ENCODE data around the gene XAB2.

The XAB2 gene

DNA sequence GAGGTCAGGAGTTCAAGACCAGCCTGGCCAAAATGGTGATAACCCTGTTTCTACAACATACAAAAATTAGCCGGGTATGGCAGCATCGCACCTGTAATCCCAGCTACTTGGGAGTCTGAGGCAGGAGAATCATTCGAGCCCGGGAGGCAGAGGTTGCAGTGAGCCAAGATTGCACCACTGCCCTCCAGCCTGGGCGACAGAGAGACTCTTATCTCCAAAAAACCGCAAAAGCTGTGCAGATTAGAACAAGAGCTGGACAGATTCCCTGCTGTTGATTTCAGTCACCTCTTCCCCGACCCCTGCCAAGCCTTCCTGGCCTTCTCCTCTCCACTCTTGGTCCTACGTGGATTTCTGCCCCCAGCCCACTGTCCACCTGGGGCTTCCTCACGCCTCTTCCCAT lies 25.4 kb downstream of the XAB2 start:
- Histone ChIP-seq H3K9me3 (ENCODE audit: control extremely low read depth in 1 of 5, control insufficient read depth in 4 of 5, insufficient read depth in 2 of 5, low read depth in 1 of 5, low read length in 4 of 5) (no peaks in the 10 kb centered on the region), H3K27ac (ENCODE audit: insufficient read depth in 1 of 2, low read depth in 1 of 2, low read length in 2 of 2, poor library complexity in 1 of 2, severe bottlenecking in 2 of 2) (no peak overlapping the region), H3K4me3 (ENCODE audit: control insufficient read depth in 1 of 7, extremely low read depth in 1 of 7, insufficient read depth in 4 of 7, low read depth in 2 of 7, low read length in 6 of 7) (no peak overlapping the region), H3K4me1 (ENCODE audit: control extremely low read depth in 1 of 4, control insufficient read depth in 4 of 4, insufficient read depth in 4 of 4, low read length in 3 of 4) (no peaks in the 10 kb centered on the region), H3K36me3 (ENCODE audit: control insufficient read depth in 4 of 4, insufficient read depth in 4 of 4, low read length in 3 of 4) (no peaks in the 10 kb centered on the region), H3K27me3 (replicated peaks in 2 of 5; ENCODE audit: control insufficient read depth in 4 of 5, insufficient read depth in 5 of 5, low read length in 4 of 5) (peaks cover 0 to 3% (median 0%) of the 10 kb centered on the region in 5 experiments)
- ChIA-PET CTCF (no interaction called here), POLR2A (no interaction called here)
- 91% methylated on average over 8 of the region's 9 CpGs for WGBS (ENCODE audit: insufficient coverage)
- no peak for DNase-seq

DNA sequence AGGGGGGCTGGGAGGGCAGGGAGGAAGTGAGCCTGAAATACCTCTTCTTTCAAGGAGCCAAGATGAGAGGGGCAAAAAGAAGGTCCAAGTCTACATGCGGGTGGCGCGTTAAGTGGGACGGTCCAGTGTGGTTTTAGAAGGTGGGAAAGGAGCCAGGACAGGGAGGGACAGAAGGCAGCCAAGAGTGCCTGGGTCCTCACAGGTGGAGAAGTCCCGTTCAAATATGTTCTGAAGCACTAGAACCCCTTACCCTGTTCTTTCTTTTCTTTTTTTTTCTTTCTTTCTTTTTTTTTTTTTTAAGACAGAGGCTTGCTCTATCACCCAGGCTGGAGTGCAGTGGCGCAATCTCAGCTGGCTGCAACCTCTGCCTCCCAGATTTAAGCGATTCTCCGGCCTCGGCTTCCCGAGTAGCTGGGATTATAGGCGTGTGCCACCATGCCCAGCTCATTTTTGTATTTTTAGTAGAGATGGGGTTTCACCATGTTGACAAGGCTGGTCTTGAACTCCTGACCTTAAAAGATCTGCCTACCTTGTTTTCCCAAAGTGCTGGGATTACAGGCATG lies 26.3 kb downstream of the XAB2 start:
- Histone ChIP-seq H3K9me3 (ENCODE audit: control extremely low read depth in 1 of 5, control insufficient read depth in 4 of 5, insufficient read depth in 2 of 5, low read depth in 1 of 5, low read length in 4 of 5) (no peaks in the 10 kb centered on the region), H3K4me3 (ENCODE audit: control insufficient read depth in 1 of 7, extremely low read depth in 1 of 7, insufficient read depth in 4 of 7, low read depth in 2 of 7, low read length in 6 of 7) (no peak overlapping the region), H3K36me3 (ENCODE audit: control insufficient read depth in 4 of 4, insufficient read depth in 4 of 4, low read length in 3 of 4) (no peaks in the 10 kb centered on the region), H3K27me3 (replicated peaks in 2 of 5; ENCODE audit: control insufficient read depth in 4 of 5, insufficient read depth in 5 of 5, low read length in 4 of 5) (peaks cover 0 to 9% (median 0%) of the 10 kb centered on the region in 5 experiments), H3K4me1 (ENCODE audit: control extremely low read depth in 1 of 4, control insufficient read depth in 4 of 4, insufficient read depth in 4 of 4, low read length in 3 of 4) (no peaks in the 10 kb centered on the region), H3K27ac (ENCODE audit: insufficient read depth in 1 of 2, low read depth in 1 of 2, low read length in 2 of 2, poor library complexity in 1 of 2, severe bottlenecking in 2 of 2) (no peak overlapping the region)
- ChIA-PET CTCF (no interaction called here), POLR2A (no interaction called here)
- WGBS (ENCODE audit: insufficient coverage), result 82% methylated on average over 10 of the region's 11 CpGs
- no peak for DNase-seq

DNA sequence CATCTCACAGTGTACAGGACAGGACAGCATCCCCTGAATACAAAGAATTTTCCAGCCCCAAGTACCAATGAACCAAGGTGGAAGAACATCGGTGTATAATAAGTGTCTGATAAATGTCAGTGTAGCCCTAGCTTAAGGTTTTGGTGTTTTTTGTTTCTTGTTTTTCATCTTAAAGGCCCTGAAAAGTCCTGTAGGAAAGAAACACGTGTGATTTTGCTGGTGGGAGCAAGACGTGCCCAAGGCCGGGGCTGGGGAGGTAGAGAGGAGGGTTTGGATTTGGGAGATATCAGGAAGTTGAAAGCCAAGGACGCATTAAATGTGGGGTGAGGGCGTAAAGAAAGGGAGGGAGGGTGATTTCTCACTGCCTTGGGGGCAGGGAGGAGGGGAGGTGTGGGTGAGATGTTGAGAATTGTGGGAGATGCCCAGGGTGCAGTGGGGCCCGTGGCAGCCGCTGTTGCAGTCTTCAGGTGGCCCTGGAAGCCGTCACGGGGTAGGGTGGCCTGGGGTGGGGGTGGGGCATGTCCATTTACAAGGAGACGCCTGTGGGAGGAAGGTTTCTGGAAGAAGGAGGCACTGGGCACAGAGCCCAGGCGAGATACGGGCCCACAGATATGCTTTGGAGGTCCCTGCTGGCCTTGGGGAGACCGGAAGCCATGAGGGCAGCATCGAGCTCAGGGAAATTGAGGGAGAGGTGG lies 27.0 kb downstream of the XAB2 start:
- POLR2A ChIA-PET, result no interaction called here
- no peak for DNase-seq
- CTCF ChIA-PET, result no interaction called here
- Histone ChIP-seq H3K4me3 (ENCODE audit: control insufficient read depth in 1 of 7, extremely low read depth in 1 of 7, insufficient read depth in 4 of 7, low read depth in 2 of 7, low read length in 6 of 7) (no peak overlapping the region), H3K27me3 (replicated peaks in 2 of 5; ENCODE audit: control insufficient read depth in 4 of 5, insufficient read depth in 5 of 5, low read length in 4 of 5) (peaks cover 0 to 15% (median 5%) of the 10 kb centered on the region in 5 experiments), H3K27ac (ENCODE audit: insufficient read depth in 1 of 2, low read depth in 1 of 2, low read length in 2 of 2, poor library complexity in 1 of 2, severe bottlenecking in 2 of 2) (no peak overlapping the region), H3K36me3 (ENCODE audit: control insufficient read depth in 4 of 4, insufficient read depth in 4 of 4, low read length in 3 of 4) (no peaks in the 10 kb centered on the region), H3K4me1 (ENCODE audit: control extremely low read depth in 1 of 4, control insufficient read depth in 4 of 4, insufficient read depth in 4 of 4, low read length in 3 of 4) (no peaks in the 10 kb centered on the region), H3K9me3 (ENCODE audit: control extremely low read depth in 1 of 5, control insufficient read depth in 4 of 5, insufficient read depth in 2 of 5, low read depth in 1 of 5, low read length in 4 of 5) (no peaks in the 10 kb centered on the region)
- 64% methylated on average over 13 of the region's 15 CpGs for WGBS (ENCODE audit: insufficient coverage)

DNA sequence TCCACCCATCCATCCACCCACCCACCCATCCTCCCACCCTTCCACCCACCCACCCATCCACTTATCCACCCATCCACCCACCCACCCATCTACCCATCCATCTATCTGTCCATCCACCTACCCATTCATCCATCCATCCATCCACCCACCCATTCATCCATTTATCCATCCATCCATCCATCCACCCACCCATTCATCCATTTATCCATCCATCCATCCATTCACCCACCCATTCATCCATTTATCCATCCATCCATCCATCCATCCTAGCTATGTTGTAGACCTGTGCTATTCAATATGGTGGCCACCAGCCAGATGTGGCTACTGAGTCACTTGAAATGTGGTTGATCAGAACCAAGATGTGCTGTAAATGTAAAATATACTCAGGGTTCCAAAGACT lies 28.6 kb downstream of the XAB2 start:
- Histone ChIP-seq H3K27ac (ENCODE audit: insufficient read depth in 1 of 2, low read depth in 1 of 2, low read length in 2 of 2, poor library complexity in 1 of 2, severe bottlenecking in 2 of 2) (no peak overlapping the region), H3K4me1 (ENCODE audit: control extremely low read depth in 1 of 4, control insufficient read depth in 4 of 4, insufficient read depth in 4 of 4, low read length in 3 of 4) (peaks cover 0 to 8% (median 3%) of the 10 kb centered on the region in 4 experiments), H3K4me3 (ENCODE audit: control insufficient read depth in 1 of 7, extremely low read depth in 1 of 7, insufficient read depth in 4 of 7, low read depth in 2 of 7, low read length in 6 of 7) (no peak overlapping the region), H3K9me3 (ENCODE audit: control extremely low read depth in 1 of 5, control insufficient read depth in 4 of 5, insufficient read depth in 2 of 5, low read depth in 1 of 5, low read length in 4 of 5) (no peaks in the 10 kb centered on the region), H3K27me3 (replicated peaks in 2 of 5; ENCODE audit: control insufficient read depth in 4 of 5, insufficient read depth in 5 of 5, low read length in 4 of 5) (peaks cover 0 to 27% (median 14%) of the 10 kb centered on the region in 5 experiments), H3K36me3 (ENCODE audit: control insufficient read depth in 4 of 4, insufficient read depth in 4 of 4, low read length in 3 of 4) (no peaks in the 10 kb centered on the region)
- DNase-seq, result no peak
- ChIA-PET POLR2A (no interaction called here), CTCF (no interaction called here)

DNA sequence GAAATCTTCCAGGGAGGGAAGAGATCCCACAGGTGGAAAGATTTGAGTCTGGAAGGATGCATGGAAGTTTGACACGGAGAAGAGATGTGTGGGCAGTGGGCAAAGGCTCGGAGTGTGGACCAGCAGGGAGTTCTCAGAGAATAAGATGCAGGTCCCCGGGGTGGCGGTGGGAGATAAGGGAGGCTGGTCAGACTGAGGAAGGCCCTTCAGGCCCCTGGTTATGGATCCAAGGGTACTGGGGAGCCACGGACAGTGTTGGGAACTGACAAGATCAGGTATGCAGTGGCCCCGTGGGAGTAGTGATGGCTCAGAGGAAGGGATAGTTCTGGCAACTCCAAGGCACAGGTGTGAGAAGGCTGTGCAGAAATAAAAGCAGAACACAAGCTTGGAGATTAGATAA lies 31.2 kb downstream of the XAB2 start:
- ChIA-PET POLR2A (no interaction called here), CTCF (no interaction called here)
- 93% methylated on average over 6 of the region's 6 CpGs for WGBS (ENCODE audit: insufficient coverage)
- H3K4me1 ChIP-seq (ENCODE audit: control extremely low read depth in 1 of 4, control insufficient read depth in 4 of 4, insufficient read depth in 4 of 4, low read length in 3 of 4), result peaks cover 0 to 13% (median 8%) of the 10 kb centered on the region in 4 experiments
- no peaks in the 10 kb centered on the region for H3K9me3 ChIP-seq (ENCODE audit: control extremely low read depth in 1 of 5, control insufficient read depth in 4 of 5, insufficient read depth in 2 of 5, low read depth in 1 of 5, low read length in 4 of 5)
- no peak for DNase-seq
- no peaks in the 10 kb centered on the region for H3K36me3 ChIP-seq (ENCODE audit: control insufficient read depth in 4 of 4, insufficient read depth in 4 of 4, low read length in 3 of 4)
- no peak overlapping the region for H3K27ac ChIP-seq (ENCODE audit: insufficient read depth in 1 of 2, low read depth in 1 of 2, low read length in 2 of 2, poor library complexity in 1 of 2, severe bottlenecking in 2 of 2)
- peaks cover 0 to 44% (median 21%) of the 10 kb centered on the region in 5 experiments for H3K27me3 ChIP-seq (replicated peaks in 2 of 5; ENCODE audit: control insufficient read depth in 4 of 5, insufficient read depth in 5 of 5, low read length in 4 of 5)
- no peak overlapping the region for H3K4me3 ChIP-seq (ENCODE audit: control insufficient read depth in 1 of 7, extremely low read depth in 1 of 7, insufficient read depth in 4 of 7, low read depth in 2 of 7, low read length in 6 of 7)

DNA sequence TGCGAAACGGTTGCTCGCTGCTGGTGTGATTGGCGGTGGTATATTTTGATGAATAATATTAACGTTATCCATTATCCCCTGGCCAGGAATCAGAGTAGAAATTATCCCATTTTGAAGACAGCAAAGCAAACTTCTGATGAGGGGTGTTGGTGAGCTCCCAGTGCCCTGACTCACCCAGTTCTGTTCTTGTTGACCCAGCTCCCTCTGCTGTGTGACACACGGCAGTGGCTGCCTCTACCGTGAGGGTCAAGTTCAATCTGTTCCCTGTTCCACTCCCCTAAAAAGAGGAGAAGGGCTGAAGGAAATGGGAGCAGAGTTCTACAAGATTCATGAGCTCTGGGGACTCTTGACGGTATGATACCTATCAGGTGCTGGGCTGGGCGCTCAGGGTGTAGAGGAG lies 31.7 kb downstream of the XAB2 start:
- Histone ChIP-seq H3K27me3 (replicated peaks in 2 of 5; ENCODE audit: control insufficient read depth in 4 of 5, insufficient read depth in 5 of 5, low read length in 4 of 5) (peaks cover 0 to 44% (median 21%) of the 10 kb centered on the region in 5 experiments), H3K4me1 (ENCODE audit: control extremely low read depth in 1 of 4, control insufficient read depth in 4 of 4, insufficient read depth in 4 of 4, low read length in 3 of 4) (peaks cover 0 to 13% (median 8%) of the 10 kb centered on the region in 4 experiments), H3K4me3 (ENCODE audit: control insufficient read depth in 1 of 7, extremely low read depth in 1 of 7, insufficient read depth in 4 of 7, low read depth in 2 of 7, low read length in 6 of 7) (no peak overlapping the region), H3K36me3 (ENCODE audit: control insufficient read depth in 4 of 4, insufficient read depth in 4 of 4, low read length in 3 of 4) (no peaks in the 10 kb centered on the region), H3K27ac (ENCODE audit: insufficient read depth in 1 of 2, low read depth in 1 of 2, low read length in 2 of 2, poor library complexity in 1 of 2, severe bottlenecking in 2 of 2) (no peak overlapping the region), H3K9me3 (ENCODE audit: control extremely low read depth in 1 of 5, control insufficient read depth in 4 of 5, insufficient read depth in 2 of 5, low read depth in 1 of 5, low read length in 4 of 5) (no peaks in the 10 kb centered on the region)
- POLR2A ChIA-PET, result no interaction called here
- CTCF ChIA-PET, result interaction anchor here (1.0 kb wide), 1 partner anchor 21 kb away, joined by 3 read pairs; no protein-coding TSS in a partner anchor
- 88% methylated on average over 4 of the region's 9 CpGs for WGBS (ENCODE audit: insufficient coverage)
- DNase-seq, result no peak

DNA sequence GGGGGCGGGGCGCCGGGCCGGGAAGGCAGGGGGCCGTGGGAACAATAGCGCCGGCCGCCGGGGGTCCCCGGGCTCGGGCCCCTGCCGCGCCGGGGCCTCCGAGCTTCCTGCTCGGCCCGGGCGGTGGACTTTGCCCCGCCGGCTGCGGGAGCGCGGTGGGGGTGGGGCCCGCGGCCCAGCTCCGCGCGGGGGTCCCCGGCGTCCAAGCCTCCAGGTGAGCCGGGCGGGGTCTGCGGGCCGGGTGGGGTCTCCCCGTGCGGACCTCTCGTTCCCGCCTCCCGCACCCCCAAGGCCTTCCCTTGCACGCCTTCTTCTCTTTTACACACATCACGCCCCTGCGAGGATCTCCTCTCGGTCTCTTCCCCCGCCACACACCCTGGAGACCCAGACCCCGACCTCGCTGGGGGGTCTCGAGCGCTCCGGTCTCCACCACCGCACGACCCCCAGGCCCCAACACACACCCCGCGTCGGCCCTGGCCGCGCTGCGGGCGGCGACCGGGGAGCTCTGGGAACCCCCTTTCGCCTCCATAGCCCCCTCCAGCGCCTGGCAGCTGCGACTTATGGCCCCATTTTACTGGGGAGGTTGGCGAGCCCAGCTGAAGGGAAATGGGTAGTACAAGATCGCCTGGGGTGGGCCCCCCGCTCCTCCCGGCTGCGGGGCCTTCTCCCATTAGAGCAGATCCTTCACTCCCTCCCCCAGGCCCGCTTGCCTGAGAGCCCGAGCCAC lies 33.0 kb downstream of the XAB2 start:
- Histone ChIP-seq H3K4me3 (ENCODE audit: control insufficient read depth in 1 of 7, extremely low read depth in 1 of 7, insufficient read depth in 4 of 7, low read depth in 2 of 7, low read length in 6 of 7) (peak overlapping the region in 5 of 7 experiments; percentile 10 to 63 (median 50)), H3K4me1 (ENCODE audit: control extremely low read depth in 1 of 4, control insufficient read depth in 4 of 4, insufficient read depth in 4 of 4, low read length in 3 of 4) (peaks cover 0 to 13% (median 8%) of the 10 kb centered on the region in 4 experiments), H3K36me3 (ENCODE audit: control insufficient read depth in 4 of 4, insufficient read depth in 4 of 4, low read length in 3 of 4) (no peaks in the 10 kb centered on the region), H3K27me3 (replicated peaks in 2 of 5; ENCODE audit: control insufficient read depth in 4 of 5, insufficient read depth in 5 of 5, low read length in 4 of 5) (peaks cover 0 to 44% (median 21%) of the 10 kb centered on the region in 5 experiments), H3K27ac (ENCODE audit: insufficient read depth in 1 of 2, low read depth in 1 of 2, low read length in 2 of 2, poor library complexity in 1 of 2, severe bottlenecking in 2 of 2) (no peak overlapping the region), H3K9me3 (ENCODE audit: control extremely low read depth in 1 of 5, control insufficient read depth in 4 of 5, insufficient read depth in 2 of 5, low read depth in 1 of 5, low read length in 4 of 5) (no peaks in the 10 kb centered on the region)
- POLR2A ChIA-PET, result no interaction called here
- CTCF ChIA-PET, result interaction anchor here (1.0 kb wide), 1 partner anchor 20 kb away, joined by 3 read pairs; no protein-coding TSS in a partner anchor
- DNase-seq, result peak in 2 of 3 donors; percentile 18 to 32
- 3% methylated on average over 56 of the region's 70 CpGs for WGBS (ENCODE audit: insufficient coverage)
